A673 (cell line): ENCODE measurements around the gene XRCC4.

ENCODE experiments used
- CTCF ChIP-seq: fragments of 300-800, 200-600 bp; sonication (generic); conservative IDR thresholded peaks from 2 replicates; pipeline ENCODE4 v1.5.1; 2017; ENCODE audit warnings: low read depth, mild to moderate bottlenecking, antibody characterized with exemption, low read length, moderate library complexity, mixed read lengths
- EZH2 ChIP-seq: fragments of 200-600 bp; sonication (generic); IDR thresholded peaks from 2 replicates; pipeline ENCODE4 v1.6.1; 2017; ENCODE audit warnings: borderline replicate concordance, low read depth, mild to moderate bottlenecking, mixed read lengths, antibody characterized with exemption, low read length; ENCODE audit not compliant: poor library complexity, severe bottlenecking

GRCh38 chr5:83363111-83363885, 286.0 kb downstream of the XRCC4 start:
- no peak for TF ChIP-seq CTCF
- no peak for TF ChIP-seq EZH2
